ENCODE measurements around the gene LACTBL1.

Gene LACTBL1

DNA sequence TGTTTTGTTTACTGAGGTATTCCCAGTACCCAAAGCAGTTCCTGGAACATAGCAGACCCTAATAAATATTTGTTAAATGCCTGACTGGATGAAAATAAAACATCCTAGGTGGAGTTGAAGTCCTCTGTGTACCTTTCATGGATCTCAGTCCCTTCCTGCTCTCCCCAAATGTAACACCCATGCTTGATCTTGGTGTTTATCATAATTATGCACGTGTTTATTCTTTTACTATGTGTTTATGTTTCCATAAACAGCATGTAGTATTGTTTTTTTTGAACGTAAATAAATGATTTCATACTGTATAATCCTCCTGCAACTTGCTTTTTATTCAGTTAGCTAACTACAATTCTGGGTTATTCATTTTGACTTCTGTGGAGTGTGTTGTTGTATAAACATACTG is 4.8 kb downstream of the LACTBL1 start:
- TF ChIP-seq FOXM1 (IDR thresholded peaks at IDR 0.05; ENCODE audit: borderline replicate concordance, low read depth), result no peak
- TF ChIP-seq EGR1 (IDR thresholded peaks at IDR 0.05), result no peak
- TF ChIP-seq CEBPB (IDR thresholded peaks at IDR 0.05), result no peak
- TF ChIP-seq RAD21 (IDR thresholded peaks at IDR 0.05; ENCODE audit: low read depth), result no peak
- TF ChIP-seq YY1 (IDR thresholded peaks at IDR 0.05; ENCODE audit: low read depth), result no peak
- TF ChIP-seq MAX (IDR thresholded peaks at IDR 0.05), result no peak
- no peak for TF ChIP-seq REST (IDR thresholded peaks at IDR 0.05; ENCODE audit: low read depth)
- no peak for TF ChIP-seq TEAD4 (IDR thresholded peaks at IDR 0.05)
- TF ChIP-seq EP300 (IDR thresholded peaks at IDR 0.05; ENCODE audit: borderline replicate concordance), result no peak
- TF ChIP-seq, protein P1, sequence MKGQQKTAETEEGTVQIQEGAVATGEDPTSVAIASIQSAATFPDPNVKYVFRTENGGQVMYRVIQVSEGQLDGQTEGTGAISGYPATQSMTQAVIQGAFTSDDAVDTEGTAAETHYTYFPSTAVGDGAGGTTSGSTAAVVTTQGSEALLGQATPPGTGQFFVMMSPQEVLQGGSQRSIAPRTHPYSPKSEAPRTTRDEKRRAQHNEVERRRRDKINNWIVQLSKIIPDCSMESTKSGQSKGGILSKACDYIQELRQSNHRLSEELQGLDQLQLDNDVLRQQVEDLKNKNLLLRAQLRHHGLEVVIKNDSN (IDR thresholded peaks at IDR 0.05), result no peak
- TF ChIP-seq ZBTB7A (IDR thresholded peaks at IDR 0.05; ENCODE audit: low read depth), result no peak

GRCh38 chr1:22966309-22966708 is 6.4 kb downstream of the LACTBL1 start:
- TF ChIP-seq MAX (IDR thresholded peaks at IDR 0.05) (no peak), CEBPB (IDR thresholded peaks at IDR 0.05) (no peak)

- TF ChIP-seq EGR1 (IDR thresholded peaks at IDR 0.05), result no peak
- TF ChIP-seq NFIC (IDR thresholded peaks at IDR 0.05), result no peak
- TF ChIP-seq TAF1 (IDR thresholded peaks at IDR 0.05; ENCODE audit: low read depth), result no peak
Observed at GRCh38 chr1:22963044-22963677, 9.5 kb downstream of the LACTBL1 start.

GRCh38 chr1:22962558-22962957 is 10.1 kb downstream of the LACTBL1 start:
- TF ChIP-seq REST (IDR thresholded peaks at IDR 0.05; ENCODE audit: low read depth), result no peak
- no peak for TF ChIP-seq RAD21 (IDR thresholded peaks at IDR 0.05; ENCODE audit: low read depth)
- no peak for TF ChIP-seq NFIC (IDR thresholded peaks at IDR 0.05)
- TF ChIP-seq TAF1 (IDR thresholded peaks at IDR 0.05; ENCODE audit: low read depth), result no peak
- TF ChIP-seq YY1 (IDR thresholded peaks at IDR 0.05; ENCODE audit: low read depth), result no peak
- no peak for TF ChIP-seq ZBTB7A (IDR thresholded peaks at IDR 0.05; ENCODE audit: low read depth)
- no peak for TF ChIP-seq TCF12 (IDR thresholded peaks at IDR 0.05; ENCODE audit: low read depth)
- TF ChIP-seq CREB1 (IDR thresholded peaks at IDR 0.05; ENCODE audit: low read depth), result no peak
- no peak for TF ChIP-seq CEBPB (IDR thresholded peaks at IDR 0.05)
- no peak for TF ChIP-seq EP300 (IDR thresholded peaks at IDR 0.05; ENCODE audit: borderline replicate concordance)
- TF ChIP-seq MAX (IDR thresholded peaks at IDR 0.05), result no peak
- TF ChIP-seq TEAD4 (IDR thresholded peaks at IDR 0.05), result no peak
- TF ChIP-seq EGR1 (IDR thresholded peaks at IDR 0.05), result no peak
- no peak for TF ChIP-seq FOXM1 (IDR thresholded peaks at IDR 0.05; ENCODE audit: borderline replicate concordance, low read depth)
- TF ChIP-seq, protein P1 (IDR thresholded peaks at IDR 0.05), result no peak

- no peak for TF ChIP-seq CEBPB (IDR thresholded peaks at IDR 0.05)
- TF ChIP-seq TCF12 (IDR thresholded peaks at IDR 0.05; ENCODE audit: low read depth), result no peak
- no peak for TF ChIP-seq REST (IDR thresholded peaks at IDR 0.05; ENCODE audit: low read depth)
- no peak for TF ChIP-seq EGR1 (IDR thresholded peaks at IDR 0.05)
- no peak for TF ChIP-seq NFIC (IDR thresholded peaks at IDR 0.05)
- no peak for TF ChIP-seq EP300 (IDR thresholded peaks at IDR 0.05; ENCODE audit: borderline replicate concordance)
- TF ChIP-seq ZBTB7A (IDR thresholded peaks at IDR 0.05; ENCODE audit: low read depth), result no peak
- TF ChIP-seq FOXM1 (IDR thresholded peaks at IDR 0.05; ENCODE audit: borderline replicate concordance, low read depth), result no peak
- TF ChIP-seq TAF1 (IDR thresholded peaks at IDR 0.05; ENCODE audit: low read depth), result no peak
- TF ChIP-seq YY1 (IDR thresholded peaks at IDR 0.05; ENCODE audit: low read depth), result no peak
Observed at GRCh38 chr1:22959545-22960360, 12.9 kb downstream of the LACTBL1 start.

Data from Ishikawa (cell line).